HEK293T (cell line): Measurements from ENCODE around the gene ZFPM1.

Experiments used
- CTCF ChIA-PET: fragments of 350-600 bp; formaldehyde crosslinking; extraction: SDS; loops from one replicate; lab custom pipeline; 2021; ENCODE audit warnings: antibody characterized with exemption, inconsistent platforms; lab: Yijun Ruan, JAX
- POLR2A ChIA-PET: fragments of 350-600 bp; formaldehyde crosslinking; extraction: SDS; loops from one replicate; lab custom pipeline; 2020; ENCODE audit warnings: antibody characterized with exemption, inconsistent platforms; lab: Yijun Ruan, JAX
- DNase-seq: peaks from one replicate; pipeline ENCODE4 v3.0.0; 2012; ENCODE audit warnings: mixed read lengths; ENCODE audit errors: extremely low spot score
- ARNT ChIP-seq: fragments of 450-650 bp; IDR thresholded peaks from 2 replicates; pipeline ENCODE4 v1.6.1; 2017; ENCODE audit warnings: mild to moderate bottlenecking
- BHLHE40 ChIP-seq: fragments of 450-650 bp; IDR thresholded peaks from 2 replicates; pipeline ENCODE4 v1.6.1; 2016; ENCODE audit warnings: mild to moderate bottlenecking, moderate library complexity, borderline replicate concordance
- CTBP1 ChIP-seq: fragments of 450-650 bp; IDR thresholded peaks from 2 replicates; pipeline ENCODE4 v1.6.1; 2016; ENCODE audit warnings: borderline replicate concordance
- ELF4 ChIP-seq: fragments of 450-650 bp; IDR thresholded peaks from 2 replicates; pipeline ENCODE4 v1.6.1; 2017; ENCODE audit warnings: antibody characterized with exemption
- FOXA1 ChIP-seq: fragments of 450-650 bp; IDR thresholded peaks from 2 replicates; pipeline ENCODE4 v1.6.1; 2016; ENCODE audit warnings: mild to moderate bottlenecking
- FOXK2 ChIP-seq: fragments of 450-650 bp; IDR thresholded peaks from 2 replicates; pipeline ENCODE4 v1.6.1; 2016; ENCODE audit warnings: mild to moderate bottlenecking
- FOXM1 ChIP-seq: fragments of 450-650 bp; IDR thresholded peaks from 2 replicates; pipeline ENCODE4 v1.6.1; 2017; ENCODE audit warnings: mild to moderate bottlenecking, borderline replicate concordance
- HDGF ChIP-seq: fragments of 450-650 bp; IDR thresholded peaks from 2 replicates; pipeline ENCODE4 v1.6.1; 2017; ENCODE audit warnings: antibody characterized with exemption, borderline replicate concordance
- L3MBTL2 ChIP-seq: fragments of 450-650 bp; conservative IDR thresholded peaks from 2 replicates; pipeline ENCODE4 v1.6.1; 2016; ENCODE audit warnings: mild to moderate bottlenecking
- LEF1 ChIP-seq: fragments of 450-650 bp; IDR thresholded peaks from 2 replicates; pipeline ENCODE4 v1.6.1; 2017; ENCODE audit warnings: mild to moderate bottlenecking, borderline replicate concordance
- NFRKB ChIP-seq: fragments of 450-650 bp; IDR thresholded peaks from 2 replicates; pipeline ENCODE4 v1.6.1; 2016; ENCODE audit warnings: mild to moderate bottlenecking, moderate library complexity
- SP1 ChIP-seq: fragments of 450-650 bp; IDR thresholded peaks from 2 replicates; pipeline ENCODE4 v1.6.1; 2017
- SUZ12 ChIP-seq: fragments of 450-650 bp; IDR thresholded peaks from 2 replicates; pipeline ENCODE4 v1.6.1; 2016; ENCODE audit warnings: mild to moderate bottlenecking
- TARDBP ChIP-seq: fragments of 450-650 bp; IDR thresholded peaks from 2 replicates; pipeline ENCODE4 v1.6.1; 2016
- ZNF384 ChIP-seq: fragments of 450-650 bp; IDR thresholded peaks from 2 replicates; pipeline ENCODE4 v1.6.1; 2016
- TF ChIP-seq, protein P1 (sequence below): fragments of 450-650 bp; IDR thresholded peaks from 2 replicates; pipeline ENCODE4 v1.6.1; 2016

The ZFPM1 gene

DNA sequence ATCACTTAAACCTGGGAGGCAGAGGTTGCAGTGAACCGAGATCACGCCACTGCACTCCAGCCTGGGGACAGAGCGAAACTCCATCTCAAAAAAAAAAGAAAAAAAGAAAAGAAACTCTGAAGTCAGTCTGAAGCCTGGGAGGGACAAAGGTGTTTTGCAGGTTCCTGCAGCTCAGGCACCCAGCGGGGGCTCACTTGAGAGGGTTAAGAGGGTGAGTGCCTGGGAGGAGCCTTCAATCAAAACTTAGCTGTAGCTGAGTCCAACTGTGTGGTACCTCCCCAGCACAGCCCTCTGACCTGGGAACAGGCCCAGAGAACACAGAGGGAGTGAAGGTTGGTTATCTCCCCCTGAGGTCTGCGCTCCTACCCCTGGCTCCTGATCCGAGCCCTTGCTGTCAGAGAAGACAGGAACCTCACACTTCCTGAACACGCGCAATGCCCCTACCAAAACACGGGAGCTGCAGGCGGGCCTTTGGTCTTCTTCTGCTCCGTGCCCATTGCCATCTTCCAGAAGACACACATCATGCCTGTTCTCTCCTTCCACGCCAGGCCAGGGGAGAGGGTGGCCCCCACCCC, 96.7 kb downstream of the ZFPM1 start:
- DNase-seq: no peak
- POLR2A ChIA-PET: no interaction called here
- CTCF ChIA-PET: interaction anchor here (1.3 kb wide), 1 partner anchor 9 kb away, joined by 3 read pairs; no protein-coding TSS in a partner anchor
- TF ChIP-seq FOXK2: no peak
- TF ChIP-seq SP1: no peak
- no peak for TF ChIP-seq FOXM1
- no peak for TF ChIP-seq LEF1
- TF ChIP-seq SUZ12: no peak
- no peak for TF ChIP-seq L3MBTL2
- TF ChIP-seq ELF4: no peak
- no peak for TF ChIP-seq HDGF
- TF ChIP-seq TARDBP: no peak
- TF ChIP-seq CTBP1: no peak
- no peak for TF ChIP-seq ZNF384
- no peak for TF ChIP-seq NFRKB
- TF ChIP-seq ARNT: no peak
- no peak for TF ChIP-seq FOXA1
- TF ChIP-seq BHLHE40: no peak
- TF ChIP-seq, protein P1, sequence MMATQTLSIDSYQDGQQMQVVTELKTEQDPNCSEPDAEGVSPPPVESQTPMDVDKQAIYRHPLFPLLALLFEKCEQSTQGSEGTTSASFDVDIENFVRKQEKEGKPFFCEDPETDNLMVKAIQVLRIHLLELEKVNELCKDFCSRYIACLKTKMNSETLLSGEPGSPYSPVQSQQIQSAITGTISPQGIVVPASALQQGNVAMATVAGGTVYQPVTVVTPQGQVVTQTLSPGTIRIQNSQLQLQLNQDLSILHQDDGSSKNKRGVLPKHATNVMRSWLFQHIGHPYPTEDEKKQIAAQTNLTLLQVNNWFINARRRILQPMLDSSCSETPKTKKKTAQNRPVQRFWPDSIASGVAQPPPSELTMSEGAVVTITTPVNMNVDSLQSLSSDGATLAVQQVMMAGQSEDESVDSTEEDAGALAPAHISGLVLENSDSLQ: no peak

DNA sequence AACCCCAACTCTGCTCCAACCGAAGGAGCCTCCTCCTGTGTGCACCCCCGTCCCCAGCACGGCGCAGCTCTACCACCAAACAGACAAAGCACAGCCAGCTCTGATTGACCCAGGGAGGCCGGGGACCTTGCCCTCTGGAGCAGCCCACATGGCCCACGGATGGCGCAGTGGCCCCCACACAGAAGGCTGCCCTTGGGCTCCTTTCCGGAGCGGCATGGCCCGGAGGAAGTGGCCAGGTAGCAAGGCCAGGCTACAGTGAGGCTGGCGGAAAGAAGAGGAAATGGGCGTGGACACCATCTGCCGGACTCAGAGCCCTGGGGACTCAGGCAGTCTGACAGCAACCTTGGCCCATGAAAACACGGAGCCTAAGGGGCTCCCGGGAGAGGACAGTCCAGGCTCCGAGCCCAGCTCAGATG, 97.2 kb downstream of the ZFPM1 start:
- CTCF ChIA-PET: interaction anchor here (1.3 kb wide), 1 partner anchor 9 kb away, joined by 3 read pairs; no protein-coding TSS in a partner anchor
- no peak for TF ChIP-seq ELF4
- no peak for TF ChIP-seq L3MBTL2
- no peak for TF ChIP-seq ARNT
- no peak for TF ChIP-seq FOXM1
- no peak for TF ChIP-seq ZNF384
- no peak for TF ChIP-seq NFRKB
- TF ChIP-seq SUZ12: no peak
- TF ChIP-seq LEF1: no peak
- TF ChIP-seq BHLHE40: no peak
- TF ChIP-seq, protein P1: no peak
- DNase-seq: no peak
- POLR2A ChIA-PET: no interaction called here

DNA sequence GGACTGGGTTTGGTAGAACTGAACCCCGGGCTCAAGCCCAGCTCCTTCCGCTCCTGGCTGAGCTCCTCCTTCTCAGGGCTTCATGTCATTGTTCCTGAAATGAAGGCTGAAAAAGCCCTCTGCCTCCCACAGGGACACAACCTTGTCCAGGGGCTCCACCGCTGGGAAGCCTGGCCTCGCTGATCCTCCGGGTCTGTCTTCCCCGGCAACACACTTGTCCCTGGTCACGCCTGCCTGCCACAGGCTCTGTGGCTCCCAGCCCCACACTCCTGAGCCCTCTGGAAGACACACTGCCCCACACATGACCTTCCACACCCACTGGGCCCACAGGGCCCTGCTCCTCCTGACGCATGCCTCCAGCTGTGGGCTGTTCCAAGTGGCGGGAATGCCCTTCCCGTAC, 99.1 kb downstream of the ZFPM1 start:
- CTCF ChIA-PET: interaction anchor here (0.5 kb wide), 1 partner anchor 12 kb away, joined by 7 read pairs; no protein-coding TSS in a partner anchor
- POLR2A ChIA-PET: no interaction called here

GRCh38 chr16:88552815-88553214, 99.7 kb downstream of the ZFPM1 start:
- ChIA-PET CTCF (no interaction called here), POLR2A (no interaction called here)
- TF ChIP-seq ZNF384 (no peak), ELF4 (no peak), FOXK2 (no peak), SUZ12 (no peak), CTBP1 (no peak), FOXM1 (no peak), ARNT (no peak), BHLHE40 (no peak), NFRKB (no peak), L3MBTL2 (no peak), TARDBP (no peak), HDGF (no peak), LEF1 (no peak), FOXA1 (no peak), SP1 (no peak)
- TF ChIP-seq, protein P1: no peak
- DNase-seq: no peak

More for the DNA sequence above, 99.1 kb downstream of the ZFPM1 start:
- TF ChIP-seq SP1 (no peak), ZNF384 (no peak), ELF4 (no peak), LEF1 (no peak), FOXK2 (no peak), HDGF (no peak), NFRKB (no peak)
- no peak for DNase-seq

- ChIA-PET POLR2A (no interaction called here), CTCF (no interaction called here)
- TF ChIP-seq FOXA1: no peak
- no peak for TF ChIP-seq ZNF384
- no peak for TF ChIP-seq ARNT
- TF ChIP-seq L3MBTL2: no peak
- DNase-seq: no peak
Observed at GRCh38 chr16:88553739-88554138, 100.7 kb downstream of the ZFPM1 start.

GRCh38 chr16:88554711-88555264, 101.7 kb downstream of the ZFPM1 start:
- TF ChIP-seq TARDBP: no peak
- no peak for TF ChIP-seq L3MBTL2
- TF ChIP-seq, protein P1: no peak
- no peak for TF ChIP-seq FOXK2
- no peak for TF ChIP-seq FOXA1
- no peak for TF ChIP-seq BHLHE40
- no peak for TF ChIP-seq LEF1
- no peak for TF ChIP-seq SUZ12
- TF ChIP-seq ARNT: no peak
- TF ChIP-seq ZNF384: no peak
- no peak for TF ChIP-seq HDGF
- no peak for TF ChIP-seq FOXM1
- TF ChIP-seq SP1: no peak
- no peak for TF ChIP-seq ELF4
- no peak for TF ChIP-seq NFRKB
- TF ChIP-seq CTBP1: no peak
- DNase-seq: no peak
- CTCF ChIA-PET: no interaction called here
- POLR2A ChIA-PET: interaction anchor here (1.6 kb wide), 1 partner anchor 15 kb away, joined by 5 read pairs; the partner anchor contains the start of gene ZC3H18
